Stimulated activated CD4-positive, alpha-beta T cell treated with anti-CD3 and anti-CD28 coated beads, Interleukin-2, amount 100 ng/mL, for 48 hours (primary cell): ENCODE data around the gene CTNNA2.

Source experiments
- DNase-seq, 2 donors: peaks; one replicate each; pipeline ENCODE4 v3.0.0-alpha.2; 2020

Gene CTNNA2

DNA sequence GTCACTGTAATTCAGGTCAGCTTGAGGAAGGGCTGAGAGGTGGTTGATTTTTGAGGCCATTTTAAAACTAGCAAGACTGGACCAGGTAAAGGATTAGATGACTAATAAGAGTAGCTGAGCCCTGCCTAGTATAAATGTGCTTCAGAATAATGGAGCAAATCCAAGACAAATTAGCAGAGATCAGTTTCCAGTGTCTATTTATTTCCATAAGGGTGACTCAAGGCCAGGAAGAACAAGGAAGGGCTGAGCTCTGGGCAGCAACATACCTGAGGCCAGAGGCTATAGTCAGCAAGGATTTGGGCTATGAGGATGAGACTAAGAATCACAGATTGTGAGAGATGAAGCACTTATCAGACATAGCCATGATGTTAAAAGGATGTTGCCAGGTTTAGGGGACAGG lies 1130.7 kb downstream of the CTNNA2 start:
- no peak for DNase-seq

DNA sequence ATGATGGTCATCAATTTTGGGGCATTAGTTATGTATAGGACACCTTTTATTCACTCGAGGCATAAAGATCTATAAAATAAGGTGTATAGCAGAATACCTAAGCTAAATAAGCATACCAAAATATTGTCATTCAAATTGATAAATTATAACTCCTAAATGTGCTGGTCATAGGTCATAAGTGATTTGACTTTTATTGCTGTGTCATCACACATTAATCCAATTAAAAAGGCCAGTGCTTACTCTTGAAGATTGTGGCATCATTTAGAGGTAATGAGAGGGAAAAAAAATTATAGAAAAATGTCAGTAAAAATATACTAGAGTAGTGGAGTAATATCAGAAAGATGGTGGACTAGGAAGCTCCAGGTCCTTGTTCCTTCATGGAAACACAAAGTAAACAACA lies 1138.6 kb downstream of the CTNNA2 start:
- no peak for DNase-seq

DNA sequence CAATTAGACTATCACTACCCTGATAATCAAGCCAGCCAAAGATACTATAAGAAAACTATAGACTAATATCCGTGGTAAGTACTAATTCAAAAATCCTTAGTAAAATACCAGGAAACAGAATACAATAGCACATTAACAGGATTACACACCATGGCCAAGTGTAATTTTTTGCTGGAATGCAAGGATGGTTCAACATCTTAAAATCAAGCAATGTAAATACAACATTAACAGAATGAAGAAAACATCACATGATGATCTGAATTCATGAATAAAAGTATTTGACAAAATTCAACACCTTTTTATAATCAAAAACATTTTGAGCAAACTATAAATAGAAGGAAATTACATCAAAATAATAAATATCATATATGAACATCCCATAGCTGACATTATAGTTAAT lies 1142.4 kb downstream of the CTNNA2 start:
- no peak for DNase-seq

DNA sequence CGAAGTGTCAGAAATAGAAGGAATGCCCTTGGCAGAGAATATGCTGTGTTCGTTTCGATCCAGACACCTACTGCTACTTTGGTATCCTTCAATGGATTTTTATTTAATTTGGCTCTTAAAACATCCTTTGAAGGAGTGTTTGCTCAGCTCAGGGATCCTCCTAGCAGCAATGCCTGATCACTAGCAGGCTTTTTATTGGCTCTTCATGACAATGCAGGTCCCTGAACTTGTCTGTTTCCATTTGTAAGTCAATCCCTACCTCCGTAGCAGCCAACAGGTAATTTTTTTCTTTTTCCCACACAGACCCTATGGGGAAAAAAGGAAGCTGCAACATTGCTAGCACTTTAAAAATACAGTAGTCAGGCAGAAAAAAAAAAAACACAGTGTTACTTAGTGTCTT lies 1157.9 kb downstream of the CTNNA2 start:
- DNase-seq = no peak

DNA sequence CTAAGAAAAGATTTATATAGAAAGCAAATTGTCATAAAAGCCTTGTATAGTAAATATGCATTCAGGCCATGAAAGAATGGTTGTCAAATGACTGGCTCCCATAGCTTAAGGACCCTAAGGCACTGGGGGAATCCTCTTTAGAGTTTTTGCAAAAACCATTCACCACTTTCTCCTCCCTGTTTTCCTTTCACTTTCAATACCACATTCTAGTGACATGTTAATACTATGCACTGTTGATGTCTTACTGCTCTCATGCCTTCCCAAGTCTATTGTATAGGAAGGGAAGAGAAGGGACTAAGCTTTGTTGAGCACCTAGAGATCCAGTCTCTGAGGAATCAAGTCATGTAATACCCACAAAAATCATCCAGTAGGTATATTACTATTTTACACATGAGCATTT lies 1174.7 kb downstream of the CTNNA2 start:
- DNase-seq = no peak

DNA sequence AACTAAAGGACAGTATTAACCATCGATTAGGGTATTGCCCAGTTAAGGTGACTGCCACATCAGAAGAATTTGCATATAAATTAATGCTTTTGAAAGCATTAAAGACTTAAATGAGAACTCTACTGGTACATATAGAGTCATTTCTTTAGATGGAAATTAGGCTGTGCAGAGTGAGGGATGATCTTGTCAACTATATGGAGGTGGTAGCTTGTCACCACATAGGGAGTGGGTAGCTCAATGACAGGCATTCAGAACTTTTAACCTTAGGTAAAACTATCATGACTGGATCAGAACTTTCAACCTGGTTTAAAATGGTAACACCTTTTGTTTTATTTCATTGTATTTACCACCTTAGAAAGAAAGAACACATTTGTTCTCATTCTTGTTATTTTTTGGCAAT lies 1176.3 kb downstream of the CTNNA2 start:
- DNase-seq = no peak
